Testis (tissue), 3 donors: ENCODE results near the gene NTM. TPM values are rescaled to one million over a fixed set of nuclear protein-coding genes. Genes with fewer than 3 reads are reported as not detected.

Experiments
- DNase-seq: peaks from one replicate; pipeline ENCODE4 v3.0.0-alpha.2; 2019
- H3K27ac ChIP-seq, 2 donors: fragments of 200-600 bp; sonication (generic); one replicate each; pipeline ENCODE4 v1.5.1; 2019
- H3K27me3 ChIP-seq: fragments of 200-600 bp; sonication (generic); one replicate; pipeline ENCODE4 v1.5.1; 2019
- H3K36me3 ChIP-seq: fragments of 200-600 bp; sonication (generic); one replicate; pipeline ENCODE4 v1.5.1; 2017; ENCODE audit warnings: low read depth; ENCODE audit errors: missing control alignments
- H3K4me1 ChIP-seq: fragments of 200-600 bp; sonication (generic); one replicate; pipeline ENCODE4 v1.5.1; 2019
- H3K4me3 ChIP-seq, 2 donors: fragments of 200-600 bp; sonication (generic); one replicate each; pipeline ENCODE4 v1.5.1; 2017 to 2019
- H3K9me3 ChIP-seq: fragments of 200-600 bp; sonication (generic); one replicate; pipeline ENCODE4 v1.5.1; 2017
- CTCF ChIP-seq, 3 experiments: fragments of 450-650 bp in 2 of 3; fragments of 200-600 bp in 1 of 3; sonication (generic) in 1 of 3; IDR thresholded peaks; one replicate each; pipeline ENCODE4 v1.5.1; 2016 to 2019; ENCODE audit warnings: antibody characterized with exemption in 3 of 3, mild to moderate bottlenecking in 2 of 3, moderate library complexity in 1 of 3
- POLR2A ChIP-seq: fragments of 450-650 bp; IDR thresholded peaks from one replicate; pipeline ENCODE4 v1.6.1; 2017; ENCODE audit warnings: antibody characterized with exemption, mild to moderate bottlenecking, moderate library complexity
- WGBS, 2 donors: methylation state at CpG; one replicate each; pipeline ENCODE4 v1.1.5; 2018; 5-methylcytosine and 5-hydroxymethylcytosine counted together
- intact Hi-C: fragments of 100-400 bp; cut with DNase I; formaldehyde crosslinking; loops from one replicate; pipeline ENCODE4 v1.15.1; 2023; ENCODE audit warnings: low total_unique reads
- polyA plus RNA-seq: library from polyadenylated mRNA; stranded (reverse); fragments of 350-450 nt; fragmentation: Illumina TruSeq; extraction: RNeasy Lipid Tissue Mini Kit (QIAGEN cat#74804); gene quantifications from one replicate; pipeline ENCODE4 v1.2.3, GENCODE V29; 2014; ENCODE audit warnings: low read depth, low replicate concordance; ENCODE audit not compliant: insufficient read depth
- total RNA-seq, 2 donors: library from RNA; depleted of rRNA; stranded (reverse); fragments of >200 nt; gene quantifications; one replicate each; pipeline ENCODE4 v1.2.3, GENCODE V29; 2016

The NTM gene
- total and polyA plus RNA-seq, 3 donors from 2014 or later, result 1.7 to 4.5 (median 1.8) TPM

GRCh38 chr11:131942878-131943277, 572.5 kb downstream of the NTM start:
- H3K4me1 ChIP-seq, result no peaks in the 10 kb centered on the region
- no peaks in the 10 kb centered on the region for H3K27me3 ChIP-seq
- no peak overlapping the region for H3K4me3 ChIP-seq
- TF ChIP-seq CTCF (IDR thresholded peaks at IDR 0.05), result no peak
- H3K9me3 ChIP-seq, result no peaks in the 10 kb centered on the region
- intact Hi-C loops, result no loop called here
- DNase-seq, result no peak
- H3K27ac ChIP-seq, result no peak overlapping the region
- WGBS, 2 donors, result 75 to 77% methylated on average over 5 to 7 of the region's 7 CpGs
- no peaks in the 10 kb centered on the region for H3K36me3 ChIP-seq

DNA sequence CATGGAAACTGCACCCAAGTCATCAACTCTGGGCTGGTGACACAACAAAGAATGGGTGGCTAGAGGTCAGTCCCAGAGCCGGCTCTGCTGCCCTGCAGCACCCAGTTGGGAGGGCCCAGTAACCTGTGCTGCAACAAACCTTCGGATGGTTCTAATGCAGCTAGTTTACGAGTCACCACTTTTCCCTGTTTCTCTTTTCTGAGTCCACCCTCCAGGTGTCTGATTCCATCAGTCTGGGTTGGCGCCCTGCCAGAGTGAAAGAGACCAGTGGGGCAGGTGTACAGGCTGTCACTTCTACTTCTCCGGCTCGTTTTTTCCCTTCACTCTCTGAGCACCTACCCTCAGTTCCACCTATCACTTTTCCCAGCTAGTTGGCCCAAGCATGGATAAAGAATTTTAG, 572.9 kb downstream of the NTM start:
- Histone ChIP-seq H3K27me3 (no peaks in the 10 kb centered on the region), H3K27ac (no peak overlapping the region), H3K4me3 (no peak overlapping the region), H3K36me3 (no peaks in the 10 kb centered on the region), H3K4me1 (no peaks in the 10 kb centered on the region), H3K9me3 (no peaks in the 10 kb centered on the region)
- WGBS, 2 donors, result 82 to 83% methylated on average over 6 of the region's 6 CpGs
- intact Hi-C loops, result no loop called here
- no peak for TF ChIP-seq CTCF (IDR thresholded peaks at IDR 0.05)
- TF ChIP-seq POLR2A, result no peak
- DNase-seq, result no peak

GRCh38 chr11:131944736-131945135, 574.3 kb downstream of the NTM start:
- intact Hi-C loops, result no loop called here
- Histone ChIP-seq H3K27ac (no peak overlapping the region), H3K27me3 (no peaks in the 10 kb centered on the region), H3K4me3 (no peak overlapping the region), H3K4me1 (no peaks in the 10 kb centered on the region), H3K36me3 (no peaks in the 10 kb centered on the region), H3K9me3 (no peaks in the 10 kb centered on the region)
- WGBS, 2 donors, result 85 to 89% methylated on average over 6 of the region's 6 CpGs
- TF ChIP-seq POLR2A (no peak), CTCF (IDR thresholded peaks at IDR 0.05) (no peak)
- DNase-seq, result no peak

- Histone ChIP-seq H3K9me3 (no peaks in the 10 kb centered on the region), H3K36me3 (no peaks in the 10 kb centered on the region), H3K4me3 (no peak overlapping the region), H3K4me1 (no peaks in the 10 kb centered on the region), H3K27ac (no peak overlapping the region), H3K27me3 (no peaks in the 10 kb centered on the region)
- TF ChIP-seq CTCF (IDR thresholded peaks at IDR 0.05), result no peak
- no peak for TF ChIP-seq POLR2A
- intact Hi-C loops, result no loop called here
- WGBS, 2 donors, result 67 to 68% methylated on average over 7 of the region's 7 CpGs
- DNase-seq, result no peak
Measured at GRCh38 chr11:131945706-131946105, 575.3 kb downstream of the NTM start.

GRCh38 chr11:131947511-131947910, 577.1 kb downstream of the NTM start:
- Histone ChIP-seq H3K27me3 (no peaks in the 10 kb centered on the region), H3K4me1 (no peaks in the 10 kb centered on the region), H3K9me3 (no peaks in the 10 kb centered on the region), H3K4me3 (no peak overlapping the region), H3K27ac (no peak overlapping the region), H3K36me3 (no peaks in the 10 kb centered on the region)
- intact Hi-C loops, result no loop called here
- 76 to 90% methylated on average over 2 of the region's 2 CpGs for WGBS, 2 donors
- DNase-seq, result no peak
- TF ChIP-seq POLR2A, result no peak
- TF ChIP-seq CTCF (IDR thresholded peaks at IDR 0.05), result no peak
